ENCODE results near the gene EEIG1. TPM values are rescaled to one million over a fixed set of nuclear protein-coding genes. Genes with fewer than 3 reads are reported as not detected.

Gene EEIG1
- total RNA-seq: 10 to 100 TPM; 23.4 to 84.6 TPM

DNA sequence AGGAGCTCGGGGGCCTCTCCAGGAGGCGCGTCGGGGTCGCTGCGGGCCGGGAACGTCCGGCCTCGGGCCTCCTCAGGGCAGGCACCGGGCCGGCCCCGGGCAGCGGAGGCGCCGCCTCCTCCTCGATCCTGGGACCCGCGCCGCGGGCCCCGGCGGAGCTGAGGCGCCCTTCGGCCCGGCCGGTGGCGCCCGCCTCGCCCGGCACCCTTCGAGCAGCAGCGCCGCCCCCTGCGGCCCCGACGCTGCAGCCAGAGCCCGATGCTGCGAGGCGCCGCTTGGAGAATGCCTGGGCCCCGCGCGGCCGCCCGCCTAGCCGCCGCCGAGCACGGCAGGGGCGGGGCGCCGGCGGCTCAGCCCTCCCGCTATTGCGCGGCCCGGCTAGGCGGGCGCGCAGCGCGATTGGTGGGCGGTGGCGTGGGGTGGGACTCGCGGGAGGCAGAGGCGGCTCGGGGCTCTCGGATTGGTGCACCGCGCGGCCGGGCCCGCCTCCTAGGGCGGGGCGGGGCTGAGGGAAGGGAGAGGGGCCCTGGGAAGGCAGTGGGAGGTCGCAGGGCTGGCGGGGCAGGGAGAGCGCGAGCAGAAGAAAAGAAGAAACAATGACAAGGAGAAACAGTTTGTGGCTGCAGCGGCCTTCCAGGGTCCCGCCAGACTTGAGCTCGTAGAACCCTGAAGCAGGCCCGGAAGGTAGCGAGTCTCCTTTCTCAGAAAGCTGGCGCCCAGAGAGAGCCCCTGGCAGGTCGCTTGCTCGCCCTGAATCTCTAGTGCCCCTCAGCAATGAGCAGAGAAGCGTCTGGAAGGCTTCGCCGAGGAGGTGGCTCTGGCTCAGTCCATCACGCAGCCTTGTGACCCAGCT, at the start of gene EEIG1:
EEIG1 (minus strand) TSS at position 284 of the 853 bp plus-strand sequence. CDS start 852 bp downstream, outside the sequence.
- TF ChIP-seq POLR2AphosphoS5 (IDR thresholded peaks at IDR 0.05) (peak; percentile 75), POLR2A (IDR thresholded peaks at IDR 0.05) (peak; percentile 80)
- TF ChIP-seq, protein P1, sequence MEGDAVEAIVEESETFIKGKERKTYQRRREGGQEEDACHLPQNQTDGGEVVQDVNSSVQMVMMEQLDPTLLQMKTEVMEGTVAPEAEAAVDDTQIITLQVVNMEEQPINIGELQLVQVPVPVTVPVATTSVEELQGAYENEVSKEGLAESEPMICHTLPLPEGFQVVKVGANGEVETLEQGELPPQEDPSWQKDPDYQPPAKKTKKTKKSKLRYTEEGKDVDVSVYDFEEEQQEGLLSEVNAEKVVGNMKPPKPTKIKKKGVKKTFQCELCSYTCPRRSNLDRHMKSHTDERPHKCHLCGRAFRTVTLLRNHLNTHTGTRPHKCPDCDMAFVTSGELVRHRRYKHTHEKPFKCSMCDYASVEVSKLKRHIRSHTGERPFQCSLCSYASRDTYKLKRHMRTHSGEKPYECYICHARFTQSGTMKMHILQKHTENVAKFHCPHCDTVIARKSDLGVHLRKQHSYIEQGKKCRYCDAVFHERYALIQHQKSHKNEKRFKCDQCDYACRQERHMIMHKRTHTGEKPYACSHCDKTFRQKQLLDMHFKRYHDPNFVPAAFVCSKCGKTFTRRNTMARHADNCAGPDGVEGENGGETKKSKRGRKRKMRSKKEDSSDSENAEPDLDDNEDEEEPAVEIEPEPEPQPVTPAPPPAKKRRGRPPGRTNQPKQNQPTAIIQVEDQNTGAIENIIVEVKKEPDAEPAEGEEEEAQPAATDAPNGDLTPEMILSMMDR (IDR thresholded peaks at IDR 0.05): no peak
- Histone ChIP-seq H3K27ac (peak within 1 kb of the TSS; percentile 90 to 92), H3K27me3 (replicated peaks; ENCODE audit: insufficient read depth) (no peaks in the 10 kb centered on the region), H3K36me3 (no peaks in the 10 kb centered on the region), H3K9me3 (no peaks in the 10 kb centered on the region), H3K4me3 (peak within 1 kb of the TSS; percentile 85 to 92), H3K4me1 (replicated peaks) (peaks cover 12% of the 10 kb centered on the region)
- intact Hi-C loops (cut with DNase I): loop anchor here (5.0 kb wide), 2 partner anchors 39 to 56 kb away; no protein-coding TSS in a partner anchor
- peak; percentile 95 for DNase-seq (ENCODE audit: low spot score)
- WGBS: under 1% methylated on average over 33 of the region's 93 CpGs

DNA sequence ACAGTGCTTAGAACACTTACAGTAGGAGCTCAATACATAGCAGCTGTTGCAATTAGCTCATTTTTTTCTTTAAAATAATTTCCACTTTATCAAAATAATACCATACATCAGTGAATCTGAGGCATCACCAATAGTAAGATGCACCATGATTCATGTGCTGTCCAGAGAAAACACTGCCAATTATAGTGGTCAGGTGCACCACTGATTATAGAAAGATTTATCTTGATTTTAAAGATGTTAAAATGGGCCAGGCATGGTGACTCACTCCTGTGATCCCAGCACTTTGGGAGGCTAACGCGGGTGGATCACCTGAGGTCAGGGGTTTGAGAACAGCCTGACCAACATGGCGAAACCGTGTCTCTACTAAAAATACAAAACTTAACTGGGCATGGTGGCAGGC, 46.9 kb upstream of the EEIG1 start:
- no peak overlapping the region for H3K27ac ChIP-seq
- 91% methylated on average over 4 of the region's 4 CpGs for WGBS
- no peaks in the 10 kb centered on the region for H3K9me3 ChIP-seq
- H3K4me3 ChIP-seq: no peak overlapping the region
- H3K27me3 ChIP-seq (replicated peaks; ENCODE audit: insufficient read depth): no peaks in the 10 kb centered on the region
- no peaks in the 10 kb centered on the region for H3K4me1 ChIP-seq (replicated peaks)
- DNase-seq (ENCODE audit: low spot score): no peak
- no peaks in the 10 kb centered on the region for H3K36me3 ChIP-seq
- TF ChIP-seq, protein P1 (IDR thresholded peaks at IDR 0.05): no peak
- TF ChIP-seq POLR2AphosphoS5 (IDR thresholded peaks at IDR 0.05) (no peak), POLR2A (IDR thresholded peaks at IDR 0.05) (no peak)
- intact Hi-C loops (cut with DNase I): no loop called here

DNA sequence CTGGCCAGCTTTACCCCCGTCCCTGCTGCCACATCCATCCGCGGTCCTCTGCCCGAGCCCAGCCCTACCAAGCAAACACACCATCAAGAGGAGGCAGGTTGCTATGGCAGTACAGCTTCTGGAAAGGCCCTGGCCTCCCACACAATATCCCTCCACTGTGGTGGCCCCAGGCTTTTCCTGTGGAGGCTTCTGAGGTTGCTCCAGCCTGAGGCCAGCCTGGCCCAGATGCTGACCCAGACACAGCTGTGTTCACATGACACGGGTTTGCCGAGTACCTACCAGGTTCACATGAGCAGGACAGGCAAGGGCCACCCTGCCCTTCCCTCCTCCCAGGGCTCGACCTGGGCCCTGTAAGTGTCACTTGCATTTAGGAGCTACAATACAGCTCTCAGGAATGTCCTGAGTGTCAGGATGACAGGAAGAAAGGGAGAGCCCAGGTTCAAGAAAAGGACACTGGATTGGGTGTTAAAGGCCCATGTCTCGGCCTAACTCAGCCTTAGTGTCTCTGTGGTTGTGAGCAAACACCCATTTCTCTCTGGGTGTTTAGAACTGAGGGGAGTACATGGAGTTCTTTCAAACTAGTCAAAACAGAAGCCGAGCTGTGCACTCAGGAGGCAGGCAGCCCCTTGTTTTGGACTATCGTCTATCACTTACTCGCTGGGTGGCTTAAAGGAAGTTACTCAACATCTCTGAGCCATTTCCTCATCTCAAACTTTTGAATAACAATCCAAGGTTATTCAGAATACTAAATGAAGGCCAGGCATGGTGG, 46.2 kb upstream of the EEIG1 start:
- Histone ChIP-seq H3K4me1 (replicated peaks) (no peaks in the 10 kb centered on the region), H3K36me3 (no peaks in the 10 kb centered on the region), H3K27me3 (replicated peaks; ENCODE audit: insufficient read depth) (no peaks in the 10 kb centered on the region), H3K9me3 (no peaks in the 10 kb centered on the region), H3K27ac (peak overlapping the region in 1 of 2 donors; percentile 48), H3K4me3 (no peak overlapping the region)
- TF ChIP-seq POLR2A (IDR thresholded peaks at IDR 0.05) (no peak), POLR2AphosphoS5 (IDR thresholded peaks at IDR 0.05) (no peak)
- TF ChIP-seq, protein P1 (IDR thresholded peaks at IDR 0.05): no peak
- intact Hi-C loops (cut with DNase I): no loop called here
- no peak for DNase-seq (ENCODE audit: low spot score)
- 69% methylated on average over 11 of the region's 11 CpGs for WGBS

DNA sequence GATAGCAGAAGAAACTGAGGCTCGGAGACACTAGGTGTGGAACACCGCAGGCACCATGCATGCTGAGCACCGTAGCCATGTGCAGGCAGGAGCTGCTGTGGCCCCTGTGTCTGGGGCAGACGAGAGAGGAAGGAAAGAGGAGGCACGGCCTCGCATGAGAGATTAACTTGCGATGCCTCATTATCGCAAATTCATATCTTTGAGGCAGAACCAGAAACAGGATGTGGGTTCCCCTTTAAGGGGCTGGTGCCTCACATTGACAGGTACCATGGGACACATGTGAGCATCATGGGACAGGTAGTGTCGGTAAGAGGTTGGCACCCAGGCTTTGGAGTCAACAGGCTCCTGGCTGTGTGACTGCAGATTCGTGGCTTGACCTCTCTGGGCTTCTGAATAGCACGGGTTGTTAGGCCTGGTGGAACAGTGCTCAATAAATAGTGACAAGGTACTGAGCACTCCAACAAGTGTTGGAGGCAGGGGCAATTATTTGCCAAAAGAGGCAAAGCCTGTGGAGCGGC, 45.5 kb upstream of the EEIG1 start:
- Histone ChIP-seq H3K4me1 (replicated peaks) (no peaks in the 10 kb centered on the region), H3K27ac (peak overlapping the region in 1 of 2 donors; percentile 48), H3K36me3 (no peaks in the 10 kb centered on the region), H3K9me3 (no peaks in the 10 kb centered on the region), H3K27me3 (replicated peaks; ENCODE audit: insufficient read depth) (no peaks in the 10 kb centered on the region), H3K4me3 (no peak overlapping the region)
- no peak for DNase-seq (ENCODE audit: low spot score)
- peak; percentile 5 for TF ChIP-seq POLR2AphosphoS5 (IDR thresholded peaks at IDR 0.05)
- TF ChIP-seq, protein P1 (IDR thresholded peaks at IDR 0.05): no peak
- WGBS: 92% methylated on average over 12 of the region's 12 CpGs
- intact Hi-C loops (cut with DNase I): no loop called here

Measured in prostate gland (tissue), 2 donors.